Neural cell (in vitro differentiated cells): ENCODE results near the gene TBX2.

ENCODE experiments used
- CTCF ChIP-seq: fragments of 450-650 bp; IDR thresholded peaks from 2 replicates; pipeline ENCODE4 v1.5.1; 2014; ENCODE audit warnings: antibody characterized with exemption, mild to moderate bottlenecking, moderate library complexity; ENCODE audit not compliant: poor library complexity, severe bottlenecking
- EP300 ChIP-seq: fragments of 450-650 bp; conservative IDR thresholded peaks from 2 replicates; pipeline ENCODE4 v1.6.1; 2014; ENCODE audit warnings: antibody characterized with exemption, mild to moderate bottlenecking, moderate library complexity; ENCODE audit not compliant: poor library complexity, severe bottlenecking
- EZH2 ChIP-seq: fragments of 200-600, 300-800 bp; shearing (Covaris generic), sonication (generic); IDR thresholded peaks from 2 replicates; pipeline ENCODE4 v1.6.1; 2014; ENCODE audit warnings: antibody characterized with exemption, low read length, borderline replicate concordance, mild to moderate bottlenecking; ENCODE audit not compliant: insufficient read depth, poor library complexity, severe bottlenecking
- MXI1 ChIP-seq: fragments of 450-650 bp; conservative IDR thresholded peaks from 2 replicates; pipeline ENCODE4 v1.6.1; 2014; ENCODE audit warnings: antibody characterized with exemption, mild to moderate bottlenecking; ENCODE audit not compliant: poor library complexity, severe bottlenecking
- POLR2AphosphoS5 ChIP-seq: IDR thresholded peaks from 2 replicates; pipeline ENCODE4 v1.6.1; 2012
- RAD21 ChIP-seq: fragments of 450-650 bp; conservative IDR thresholded peaks from 2 replicates; pipeline ENCODE4 v1.6.1; 2014; ENCODE audit warnings: antibody characterized with exemption, mild to moderate bottlenecking, moderate library complexity
- REST ChIP-seq: IDR thresholded peaks from 2 replicates; pipeline ENCODE4 v1.6.1; 2012; ENCODE audit warnings: borderline replicate concordance
- SMC3 ChIP-seq: fragments of 450-650 bp; conservative IDR thresholded peaks from 2 replicates; pipeline ENCODE4 v1.6.1; 2014; ENCODE audit warnings: antibody characterized with exemption, mild to moderate bottlenecking, moderate library complexity; ENCODE audit not compliant: poor library complexity
- TAF1 ChIP-seq: IDR thresholded peaks from 2 replicates; pipeline ENCODE4 v1.6.1; 2012; ENCODE audit warnings: low read depth

GRCh38 chr17:61410141-61411010 lies 10.7 kb downstream of the TBX2 start:
- peak; percentile 48 for TF ChIP-seq CTCF
- peak; percentile 63 for TF ChIP-seq EZH2
- TF ChIP-seq EP300 = no peak
- TF ChIP-seq POLR2AphosphoS5 = no peak
- no peak for TF ChIP-seq SMC3
- no peak for TF ChIP-seq TAF1
- TF ChIP-seq REST = no peak
- no peak for TF ChIP-seq RAD21
- no peak for TF ChIP-seq MXI1
